ENCODE data around the gene TSTD2.
"Not testable (repeated sequence)": the region's sequence is repeated elsewhere in the genome, so short reads cannot be mapped to it uniquely, and the experiment has no call there.

TSTD2 gene

GRCh38 chr9:97620063-97620462 lies 13.1 kb downstream of the TSTD2 start:
- H3K9ac ChIP-seq (ENCODE audit: low read depth, low read length); H3K36me3 ChIP-seq (ENCODE audit: insufficient read depth, low read length); H3K4me1 ChIP-seq (ENCODE audit: insufficient read depth, low read length); H3K9me3 ChIP-seq (ENCODE audit: control insufficient read depth, insufficient read depth, low read length): not testable (repeated sequence)

GRCh38 chr9:97617939-97618416 lies 15.2 kb downstream of the TSTD2 start:
- H3K36me3 ChIP-seq (ENCODE audit: insufficient read depth, low read length) = peaks cover 3% of the 10 kb centered on the region

GRCh38 chr9:97615439-97616072 lies 17.6 kb downstream of the TSTD2 start:
- no peak overlapping the region for H3K9ac ChIP-seq (ENCODE audit: low read depth, low read length)
- no peaks in the 10 kb centered on the region; the same call in 1 of the 2 replicates for H3K36me3 ChIP-seq (ENCODE audit: insufficient read depth, low read length)
- H3K9me3 ChIP-seq (ENCODE audit: control insufficient read depth, insufficient read depth, low read length) = peaks cover 8% of the 10 kb centered on the region
- no peaks in the 10 kb centered on the region for H3K4me1 ChIP-seq (ENCODE audit: insufficient read depth, low read length)

More at GRCh38 chr9:97617939-97618416, 15.2 kb downstream of the TSTD2 start:
- Histone ChIP-seq H3K4me1 (ENCODE audit: insufficient read depth, low read length) (no peaks in the 10 kb centered on the region), H3K9me3 (ENCODE audit: control insufficient read depth, insufficient read depth, low read length) (peaks cover 8% of the 10 kb centered on the region), H3K9ac (ENCODE audit: low read depth, low read length) (no peak overlapping the region)

- no peak overlapping the region for H3K9ac ChIP-seq (ENCODE audit: low read depth, low read length)
- no peaks in the 10 kb centered on the region for H3K9me3 ChIP-seq (ENCODE audit: control insufficient read depth, insufficient read depth, low read length)
- H3K36me3 ChIP-seq (ENCODE audit: insufficient read depth, low read length) = peaks cover 18% of the 10 kb centered on the region
- no peaks in the 10 kb centered on the region for H3K4me1 ChIP-seq (ENCODE audit: insufficient read depth, low read length)
These were observed 28.1 kb downstream of the TSTD2 start for GRCh38 chr9:97604901-97605645.

GRCh38 chr9:97602430-97602829 lies 30.7 kb downstream of the TSTD2 start:
- peaks cover 14% of the 10 kb centered on the region for H3K36me3 ChIP-seq (ENCODE audit: insufficient read depth, low read length)

GRCh38 chr9:97601228-97601898 lies 31.8 kb downstream of the TSTD2 start:
- Histone ChIP-seq H3K9me3 (ENCODE audit: control insufficient read depth, insufficient read depth, low read length) (no peaks in the 10 kb centered on the region), H3K36me3 (ENCODE audit: insufficient read depth, low read length) (peaks cover 14% of the 10 kb centered on the region), H3K9ac (ENCODE audit: low read depth, low read length) (no peak overlapping the region)

More at GRCh38 chr9:97602430-97602829, 30.7 kb downstream of the TSTD2 start:
- Histone ChIP-seq H3K9ac (ENCODE audit: low read depth, low read length) (no peak overlapping the region), H3K9me3 (ENCODE audit: control insufficient read depth, insufficient read depth, low read length) (no peaks in the 10 kb centered on the region), H3K4me1 (ENCODE audit: insufficient read depth, low read length) (no peaks in the 10 kb centered on the region; the same call in 1 of the 2 replicates)

GRCh38 chr9:97600531-97601227 lies 32.5 kb downstream of the TSTD2 start:
- H3K9me3 ChIP-seq (ENCODE audit: control insufficient read depth, insufficient read depth, low read length) = no peaks in the 10 kb centered on the region
- no peak overlapping the region for H3K9ac ChIP-seq (ENCODE audit: low read depth, low read length)
- peaks cover 14% of the 10 kb centered on the region for H3K36me3 ChIP-seq (ENCODE audit: insufficient read depth, low read length)
- H3K4me1 ChIP-seq (ENCODE audit: insufficient read depth, low read length) = no peaks in the 10 kb centered on the region; the same call in 1 of the 2 replicates

More at GRCh38 chr9:97601228-97601898, 31.8 kb downstream of the TSTD2 start:
- H3K4me1 ChIP-seq (ENCODE audit: insufficient read depth, low read length) = no peaks in the 10 kb centered on the region; the same call in 1 of the 2 replicates

GRCh38 chr9:97599314-97599846 lies 33.8 kb downstream of the TSTD2 start:
- no peaks in the 10 kb centered on the region; the same call in 1 of the 2 replicates for H3K4me1 ChIP-seq (ENCODE audit: insufficient read depth, low read length)
- H3K9me3 ChIP-seq (ENCODE audit: control insufficient read depth, insufficient read depth, low read length) = no peaks in the 10 kb centered on the region
- peaks cover 8% of the 10 kb centered on the region for H3K36me3 ChIP-seq (ENCODE audit: insufficient read depth, low read length)
- H3K9ac ChIP-seq (ENCODE audit: low read depth, low read length) = no peak overlapping the region

GRCh38 chr9:97598461-97599288 lies 34.5 kb downstream of the TSTD2 start:
- H3K36me3 ChIP-seq (ENCODE audit: insufficient read depth, low read length) = peaks cover 8% of the 10 kb centered on the region
- H3K4me1 ChIP-seq (ENCODE audit: insufficient read depth, low read length) = no peaks in the 10 kb centered on the region; the same call in 1 of the 2 replicates
- H3K9me3 ChIP-seq (ENCODE audit: control insufficient read depth, insufficient read depth, low read length) = no peaks in the 10 kb centered on the region
- no peak overlapping the region for H3K9ac ChIP-seq (ENCODE audit: low read depth, low read length)

- Histone ChIP-seq H3K4me1 (ENCODE audit: insufficient read depth, low read length) (no peaks in the 10 kb centered on the region; the same call in 1 of the 2 replicates), H3K9me3 (ENCODE audit: control insufficient read depth, insufficient read depth, low read length) (no peaks in the 10 kb centered on the region), H3K9ac (ENCODE audit: low read depth, low read length) (no peak overlapping the region)
These were observed 36.3 kb downstream of the TSTD2 start for GRCh38 chr9:97596906-97597305.

GRCh38 chr9:97594381-97594921 lies 38.7 kb downstream of the TSTD2 start:
- Histone ChIP-seq H3K9me3 (ENCODE audit: control insufficient read depth, insufficient read depth, low read length) (no peaks in the 10 kb centered on the region), H3K36me3 (ENCODE audit: insufficient read depth, low read length) (no peaks in the 10 kb centered on the region), H3K4me1 (ENCODE audit: insufficient read depth, low read length) (no peaks in the 10 kb centered on the region; the same call in 1 of the 2 replicates), H3K9ac (ENCODE audit: low read depth, low read length) (no peak overlapping the region)

More at GRCh38 chr9:97596906-97597305, 36.3 kb downstream of the TSTD2 start:
- H3K36me3 ChIP-seq (ENCODE audit: insufficient read depth, low read length) = peaks cover 4% of the 10 kb centered on the region

- H3K9me3 ChIP-seq (ENCODE audit: control insufficient read depth, insufficient read depth, low read length) = no peaks in the 10 kb centered on the region
- no peak overlapping the region for H3K9ac ChIP-seq (ENCODE audit: low read depth, low read length)
- no peaks in the 10 kb centered on the region for H3K36me3 ChIP-seq (ENCODE audit: insufficient read depth, low read length)
- H3K4me1 ChIP-seq (ENCODE audit: insufficient read depth, low read length) = no peaks in the 10 kb centered on the region; the same call in 1 of the 2 replicates
These were observed 39.2 kb downstream of the TSTD2 start for GRCh38 chr9:97593960-97594359.

- Histone ChIP-seq H3K9me3 (ENCODE audit: control insufficient read depth, insufficient read depth, low read length) (no peaks in the 10 kb centered on the region), H3K4me1 (ENCODE audit: insufficient read depth, low read length) (no peaks in the 10 kb centered on the region), H3K36me3 (ENCODE audit: insufficient read depth, low read length) (no peaks in the 10 kb centered on the region), H3K9ac (ENCODE audit: low read depth, low read length) (no peak overlapping the region)
These were observed 41.0 kb downstream of the TSTD2 start for GRCh38 chr9:97592126-97592525.
